Activated B cell treated with CpG ODN at 0.5 μM for 24 hours (primary cell): Measurements from ENCODE around the gene SSH2. TPM values are rescaled to one million over a fixed set of nuclear protein-coding genes. Genes with fewer than 3 reads are reported as not detected.

ENCODE experiments used
- ATAC-seq: fragments of 200-7000 bp; cut with Tn5 transposase; one replicate; pipeline ENCODE4 v1.10.0; 2021; ENCODE audit warnings: low read depth, mild to moderate bottlenecking, moderate library complexity
- CTCF ChIA-PET: fragments of 350-600 bp; sonication (Branson Sonifier 250); formaldehyde crosslinking; loops from one replicate; lab custom pipeline; 2021; ENCODE audit warnings: antibody characterized with exemption; lab: Charles Lee
- POLR2A ChIA-PET: fragments of 350-600 bp; sonication (Branson Sonifier 250); formaldehyde crosslinking; loops from one replicate; lab custom pipeline; 2021; ENCODE audit warnings: antibody characterized with exemption; lab: Charles Lee
- DNase-seq: peaks from one replicate; pipeline ENCODE4 v3.0.0; 2022
- H3K27ac Mint-ChIP-seq: one replicate; pipeline ENCODE4 v1.8.0; 2020; ENCODE audit warnings: mixed read lengths
- H3K27me3 Mint-ChIP-seq: one replicate; pipeline ENCODE4 v1.8.0; 2021; ENCODE audit warnings: mixed read lengths
- H3K36me3 Mint-ChIP-seq: one replicate; pipeline ENCODE4 v1.8.0; 2021; ENCODE audit warnings: low read depth, mixed read lengths
- H3K4me1 Mint-ChIP-seq: one replicate; pipeline ENCODE4 v1.8.0; 2021; ENCODE audit warnings: mixed read lengths
- H3K4me3 Mint-ChIP-seq: one replicate; pipeline ENCODE4 v1.8.0; 2020; ENCODE audit warnings: mild to moderate bottlenecking, mixed read lengths
- H3K9me3 Mint-ChIP-seq: one replicate; pipeline ENCODE4 v1.8.0; 2020; ENCODE audit warnings: mixed read lengths
- CTCF ChIP-seq: fragments of 200-600 bp; IDR thresholded peaks from one replicate; pipeline ENCODE4 v1.8.0; 2022; ENCODE audit warnings: antibody characterized with exemption, mild to moderate bottlenecking
- intact Hi-C: fragments of 100-400 bp; cut with micrococcal nuclease; formaldehyde crosslinking; loops from one replicate; pipeline ENCODE4 v1.15.1; 2024
- total RNA-seq: library from RNA; stranded (reverse); gene quantifications from 2 replicates; pipeline ENCODE4 v1.2.3, GENCODE V29; 2022

SSH2 gene
- total RNA-seq, 1 donor from 2014 or later, result 95.7 TPM

GRCh38 chr17:29591737-29592608 lies 338.1 kb downstream of the SSH2 start:
- peak; percentile 52 for ATAC-seq
- ChIA-PET CTCF (interaction anchor here (0.6 to 4.3 kb wide), 15 partner anchors 8 to 339 kb away, joined by 3 to 70 read pairs (median 8); partner anchors contain the start of gene SSH2), POLR2A (interaction anchor here (0.6 to 3.4 kb wide), 9 partner anchors 11 to 202 kb away, joined by 3 to 32 read pairs (median 4); partner anchors contain the start of genes TAOK1 and TP53I13)
- peaks cover 3% of the 10 kb centered on the region for H3K36me3 Mint-ChIP-seq
- H3K4me1 Mint-ChIP-seq, result peaks cover 53% of the 10 kb centered on the region
- intact Hi-C loops, result loop anchor here (1.0 to 10.0 kb wide), 4 partner anchors 12 to 637 kb away; partner anchors contain the start of gene PHF12
- H3K4me3 Mint-ChIP-seq, result peak overlapping the region; percentile 83
- H3K27me3 Mint-ChIP-seq, result no peaks in the 10 kb centered on the region
- peak; percentile 81 for DNase-seq
- peak; percentile 76 for TF ChIP-seq CTCF
- peak overlapping the region; percentile 78 for H3K27ac Mint-ChIP-seq
- H3K9me3 Mint-ChIP-seq, result no peaks in the 10 kb centered on the region

- no peak for TF ChIP-seq CTCF
- Mint-ChIP-seq H3K9me3 (no peaks in the 10 kb centered on the region), H3K4me3 (peak overlapping the region; percentile 83), H3K27me3 (no peaks in the 10 kb centered on the region), H3K27ac (peak overlapping the region; percentile 78), H3K36me3 (peaks cover 3% of the 10 kb centered on the region), H3K4me1 (peaks cover 59% of the 10 kb centered on the region)
- no peak for ATAC-seq
- ChIA-PET POLR2A (interaction anchor here (0.7 to 3.4 kb wide), 10 partner anchors 11 to 26 kb away, joined by 3 to 32 read pairs (median 5); partner anchors contain the start of gene TP53I13), CTCF (interaction anchor here (0.6 to 4.3 kb wide), 14 partner anchors 13 to 340 kb away, joined by 3 to 70 read pairs (median 9); partner anchors contain the start of gene SSH2)
- intact Hi-C loops, result loop anchor here (1.0 to 10.0 kb wide), 4 partner anchors 11 to 636 kb away; partner anchors contain the start of gene PHF12
- no peak for DNase-seq
These were observed 338.8 kb downstream of the SSH2 start for GRCh38 chr17:29591146-29591736.

GRCh38 chr17:29590411-29591145 lies 339.4 kb downstream of the SSH2 start:
- TF ChIP-seq CTCF, result no peak
- no peaks in the 10 kb centered on the region for H3K9me3 Mint-ChIP-seq
- H3K36me3 Mint-ChIP-seq, result peaks cover 3% of the 10 kb centered on the region
- ChIA-PET POLR2A (interaction anchor here (0.7 to 3.4 kb wide), 8 partner anchors 10 to 27 kb away, joined by 3 to 32 read pairs (median 5); partner anchors contain the start of gene TP53I13), CTCF (interaction anchor here (0.6 to 4.3 kb wide), 11 partner anchors 12 to 340 kb away, joined by 3 to 70 read pairs (median 10); partner anchors contain the start of gene SSH2)
- H3K4me1 Mint-ChIP-seq, result peaks cover 65% of the 10 kb centered on the region
- DNase-seq (no peak), ATAC-seq (no peak)
- H3K27me3 Mint-ChIP-seq, result no peaks in the 10 kb centered on the region
- H3K4me3 Mint-ChIP-seq, result peak overlapping the region; percentile 83
- H3K27ac Mint-ChIP-seq, result peak overlapping the region; percentile 78
- intact Hi-C loops, result loop anchor here (1.0 to 10.0 kb wide), 4 partner anchors 10 to 636 kb away; partner anchors contain the start of gene PHF12

GRCh38 chr17:29589524-29590410 lies 340.3 kb downstream of the SSH2 start, which contains the start of gene GIT1:
GIT1 (minus strand) TSS chr17:29589648; CDS start chr17:29589378, 270 bp downstream.
- Mint-ChIP-seq H3K4me3 (peak within 1 kb of the TSS; percentile 87), H3K9me3 (no peaks in the 10 kb centered on the region), H3K27me3 (no peaks in the 10 kb centered on the region), H3K36me3 (peaks cover 3% of the 10 kb centered on the region), H3K27ac (peak within 1 kb of the TSS; percentile 83), H3K4me1 (peaks cover 73% of the 10 kb centered on the region)
- intact Hi-C loops, result loop anchor here (1.0 to 10.0 kb wide), 5 partner anchors 21 to 1233 kb away; partner anchors contain the start of genes CRLF3, PHF12, SSH2 and TP53I13
- TF ChIP-seq CTCF, result no peak
- peak; percentile 83 for ATAC-seq
- POLR2A ChIA-PET, result interaction anchor here (1.0 to 3.4 kb wide), 5 partner anchors 9 to 171 kb away, joined by 3 to 32 read pairs (median 4); no protein-coding TSS in a partner anchor
- CTCF ChIA-PET, result interaction anchor here (0.7 to 2.0 kb wide), 3 partner anchors 17 to 26 kb away, joined by 3 to 11 read pairs (median 10); no protein-coding TSS in a partner anchor
- DNase-seq, result peak; percentile 88
